ENCODE data around the gene CLCA4. TPM values are rescaled to one million over a fixed set of nuclear protein-coding genes. Genes with fewer than 3 reads are reported as not detected.

The CLCA4 gene
- polyA plus RNA-seq, 3 donors: not detected

DNA sequence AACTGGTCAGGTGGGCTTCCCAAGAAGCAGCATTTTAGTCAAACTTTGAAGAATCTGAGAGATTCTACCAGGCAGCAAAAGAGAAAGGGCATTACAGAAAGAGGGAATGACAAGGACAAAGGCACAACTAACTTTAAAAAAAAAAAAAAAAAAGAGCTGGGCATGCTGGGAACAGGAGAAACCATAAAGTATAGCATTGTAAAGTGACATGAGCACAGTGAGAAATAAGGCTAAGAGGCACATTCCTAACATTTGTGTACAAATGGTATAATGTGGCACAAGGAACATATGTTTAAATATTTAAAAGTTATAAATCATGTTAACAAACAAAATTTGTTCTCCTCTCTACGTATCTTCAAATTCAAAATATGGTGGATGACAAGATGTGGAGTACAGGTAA is 69.6 kb downstream of the CLCA4 start:
- no peak overlapping the region for H3K4me3 Mint-ChIP-seq
- H3K36me3 ChIP-seq (replicated peaks in 1 of 2; ENCODE audit: control insufficient read depth in 1 of 2, insufficient read depth in 2 of 2, low read length in 2 of 2): no peaks in the 10 kb centered on the region
- TF ChIP-seq, protein P1, sequence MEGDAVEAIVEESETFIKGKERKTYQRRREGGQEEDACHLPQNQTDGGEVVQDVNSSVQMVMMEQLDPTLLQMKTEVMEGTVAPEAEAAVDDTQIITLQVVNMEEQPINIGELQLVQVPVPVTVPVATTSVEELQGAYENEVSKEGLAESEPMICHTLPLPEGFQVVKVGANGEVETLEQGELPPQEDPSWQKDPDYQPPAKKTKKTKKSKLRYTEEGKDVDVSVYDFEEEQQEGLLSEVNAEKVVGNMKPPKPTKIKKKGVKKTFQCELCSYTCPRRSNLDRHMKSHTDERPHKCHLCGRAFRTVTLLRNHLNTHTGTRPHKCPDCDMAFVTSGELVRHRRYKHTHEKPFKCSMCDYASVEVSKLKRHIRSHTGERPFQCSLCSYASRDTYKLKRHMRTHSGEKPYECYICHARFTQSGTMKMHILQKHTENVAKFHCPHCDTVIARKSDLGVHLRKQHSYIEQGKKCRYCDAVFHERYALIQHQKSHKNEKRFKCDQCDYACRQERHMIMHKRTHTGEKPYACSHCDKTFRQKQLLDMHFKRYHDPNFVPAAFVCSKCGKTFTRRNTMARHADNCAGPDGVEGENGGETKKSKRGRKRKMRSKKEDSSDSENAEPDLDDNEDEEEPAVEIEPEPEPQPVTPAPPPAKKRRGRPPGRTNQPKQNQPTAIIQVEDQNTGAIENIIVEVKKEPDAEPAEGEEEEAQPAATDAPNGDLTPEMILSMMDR (IDR thresholded peaks at IDR 0.05): no peak
- H3K4me1 Mint-ChIP-seq: peaks cover 13% of the 10 kb centered on the region
- WGBS (ENCODE audit: insufficient coverage): no CpG with 5 or more reads among the region's 1 CpG
- peak overlapping the region in 2 of 7 donors; percentile 7 to 75 for H3K27ac Mint-ChIP-seq
- no peaks in the 10 kb centered on the region for H3K79me2 ChIP-seq (ENCODE audit: insufficient read depth, low read length)
- H3K9me3 Mint-ChIP-seq: peaks cover 23 to 35% (median 30%) of the 10 kb centered on the region in 7 donors
- no peaks in the 10 kb centered on the region for H4K20me1 ChIP-seq (ENCODE audit: insufficient read depth, low read length)
- no peaks in the 10 kb centered on the region for H3K27me3 ChIP-seq (ENCODE audit: control insufficient read depth in 2 of 2, insufficient read depth in 2 of 2, low read length in 2 of 2)
- DNase-seq: no peak
- no peak overlapping the region for H3K9ac ChIP-seq (ENCODE audit: insufficient read depth, low read length, poor library complexity, severe bottlenecking)
- intact Hi-C loops (cut with micrococcal nuclease): no loop called here
- H3K4me1 ChIP-seq (ENCODE audit: control insufficient read depth in 1 of 2, insufficient read depth in 2 of 2, low read length in 2 of 2): peaks cover 8 to 12% of the 10 kb centered on the region in 2 donors
- H3K4me2 ChIP-seq (replicated peaks; ENCODE audit: extremely low read depth, low read length, poor library complexity, severe bottlenecking): no peak overlapping the region
- H3K9me3 ChIP-seq (replicated peaks in 1 of 2; ENCODE audit: control insufficient read depth in 1 of 2, insufficient read depth in 1 of 2, low read length in 2 of 2): peaks cover 12 to 17% of the 10 kb centered on the region in 2 donors
- H3K27ac ChIP-seq (ENCODE audit: low read depth in 1 of 2, low read length in 2 of 2): no peak overlapping the region
- H3K4me3 ChIP-seq (replicated peaks in 1 of 3; ENCODE audit: low read depth in 2 of 3, low read length in 3 of 3): no peak overlapping the region
- H3K36me3 Mint-ChIP-seq: no peaks in the 10 kb centered on the region
- no peaks in the 10 kb centered on the region for H3K27me3 Mint-ChIP-seq (ENCODE audit: low read depth in 3 of 3)
- H2AFZ ChIP-seq (ENCODE audit: insufficient read depth, low read depth, low read length, poor library complexity, severe bottlenecking): no peak overlapping the region

DNA sequence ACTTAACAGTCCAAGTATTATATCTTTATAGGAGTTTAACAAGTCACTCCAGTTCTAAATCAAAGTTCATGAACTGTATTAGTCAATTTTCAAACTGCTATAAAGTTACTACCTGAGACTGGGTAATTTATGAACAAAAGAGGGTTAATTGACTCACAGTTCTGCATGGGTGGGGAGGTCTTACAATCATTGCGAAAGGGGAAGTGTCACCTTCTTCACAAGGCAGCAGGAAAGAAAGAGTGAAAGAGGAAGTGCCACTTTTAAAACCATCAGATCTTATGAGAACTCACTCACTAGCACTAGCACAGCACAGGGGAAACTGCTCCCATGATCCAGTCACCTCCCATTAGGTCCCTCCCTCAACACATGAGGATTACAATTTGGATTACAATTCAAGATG is 70.0 kb downstream of the CLCA4 start:
- H3K79me2 ChIP-seq (ENCODE audit: insufficient read depth, low read length): no peaks in the 10 kb centered on the region
- Mint-ChIP-seq H3K36me3 (no peaks in the 10 kb centered on the region), H3K4me3 (no peak overlapping the region), H3K4me1 (peaks cover 13% of the 10 kb centered on the region), H3K27me3 (ENCODE audit: low read depth in 3 of 3) (no peaks in the 10 kb centered on the region), H3K9me3 (peaks cover 23 to 32% (median 31%) of the 10 kb centered on the region in 7 donors), H3K27ac (peak overlapping the region; percentile 26 to 80 (median 63))
- H3K4me1 ChIP-seq (ENCODE audit: control insufficient read depth in 1 of 2, insufficient read depth in 2 of 2, low read length in 2 of 2): peaks cover 8 to 12% of the 10 kb centered on the region in 2 donors
- H4K20me1 ChIP-seq (ENCODE audit: insufficient read depth, low read length): no peaks in the 10 kb centered on the region
- TF ChIP-seq, protein P1 (IDR thresholded peaks at IDR 0.05): no peak
- H3K27me3 ChIP-seq (ENCODE audit: control insufficient read depth in 2 of 2, insufficient read depth in 2 of 2, low read length in 2 of 2): no peaks in the 10 kb centered on the region
- H3K9me3 ChIP-seq (replicated peaks in 1 of 2; ENCODE audit: control insufficient read depth in 1 of 2, insufficient read depth in 1 of 2, low read length in 2 of 2): peaks cover 12 to 17% of the 10 kb centered on the region in 2 donors
- no peak overlapping the region for H2AFZ ChIP-seq (ENCODE audit: insufficient read depth, low read depth, low read length, poor library complexity, severe bottlenecking)
- H3K27ac ChIP-seq (ENCODE audit: low read depth in 1 of 2, low read length in 2 of 2): peak overlapping the region in 1 of 2 donors; percentile 70
- WGBS (ENCODE audit: insufficient coverage): no CpG with 5 or more reads among the region's 1 CpG
- H3K36me3 ChIP-seq (replicated peaks in 1 of 2; ENCODE audit: control insufficient read depth in 1 of 2, insufficient read depth in 2 of 2, low read length in 2 of 2): no peaks in the 10 kb centered on the region
- H3K9ac ChIP-seq (ENCODE audit: insufficient read depth, low read length, poor library complexity, severe bottlenecking): no peak overlapping the region
- intact Hi-C loops (cut with micrococcal nuclease): no loop called here
- peak overlapping the region; percentile 22 for H3K4me2 ChIP-seq (replicated peaks; ENCODE audit: extremely low read depth, low read length, poor library complexity, severe bottlenecking)
- DNase-seq: peak; percentile 66 to 79 (median 68)
- no peak overlapping the region for H3K4me3 ChIP-seq (replicated peaks in 1 of 3; ENCODE audit: low read depth in 2 of 3, low read length in 3 of 3)
